Measurements from ENCODE around the gene PCGF3. TPM values are rescaled to one million over a fixed set of nuclear protein-coding genes. Genes with fewer than 3 reads are reported as not detected.

PCGF3 gene
- total RNA-seq, 1 experiment from 2014 or later, result 83.9 TPM

DNA sequence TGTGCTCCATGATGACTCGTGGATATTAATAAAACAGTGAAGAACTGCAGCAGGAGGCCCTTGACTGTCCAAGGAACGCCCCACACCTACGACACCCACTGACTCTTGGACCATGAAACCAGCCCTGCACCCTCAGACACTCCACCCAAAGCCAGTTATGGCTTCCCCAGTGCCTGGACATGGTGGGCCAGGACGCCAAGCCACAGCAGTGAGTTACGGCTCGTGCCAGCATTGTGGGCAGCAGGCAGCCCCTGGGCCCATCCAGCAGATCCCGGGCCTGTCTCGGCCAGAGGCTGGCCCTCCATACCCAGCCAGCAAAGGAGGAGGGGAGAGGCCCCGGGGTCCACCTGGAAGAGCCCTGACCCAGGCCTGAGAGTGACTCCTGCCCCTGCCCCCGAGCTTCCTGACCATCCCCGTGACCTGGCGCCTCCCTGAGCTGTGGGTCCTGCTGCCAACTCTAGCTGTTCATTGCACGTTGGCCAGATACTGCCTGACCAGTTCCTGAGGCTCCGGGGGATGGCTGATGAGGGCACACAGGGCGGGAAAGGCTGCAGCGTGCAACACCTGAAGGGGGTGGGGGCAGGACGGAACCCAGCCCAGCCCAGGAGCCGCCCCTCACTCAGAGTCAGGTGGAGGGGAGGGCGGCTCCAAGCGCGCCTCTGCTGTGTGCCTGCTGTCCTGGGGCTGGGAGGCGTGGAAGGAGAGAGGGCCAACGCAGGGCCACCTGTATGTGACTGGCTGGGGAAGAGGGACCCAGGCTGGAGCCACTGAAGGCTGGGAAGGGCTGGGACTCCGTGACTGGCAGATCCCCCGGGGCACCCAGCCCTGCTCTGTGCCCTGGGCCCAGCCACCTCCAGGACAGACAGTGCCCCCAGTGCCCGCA, 17.4 kb upstream of the PCGF3 start:
- CTCF ChIA-PET, result no interaction called here
- intact Hi-C loops (cut with micrococcal nuclease; ENCODE audit: unreplicated experiment), result no loop called here

DNA sequence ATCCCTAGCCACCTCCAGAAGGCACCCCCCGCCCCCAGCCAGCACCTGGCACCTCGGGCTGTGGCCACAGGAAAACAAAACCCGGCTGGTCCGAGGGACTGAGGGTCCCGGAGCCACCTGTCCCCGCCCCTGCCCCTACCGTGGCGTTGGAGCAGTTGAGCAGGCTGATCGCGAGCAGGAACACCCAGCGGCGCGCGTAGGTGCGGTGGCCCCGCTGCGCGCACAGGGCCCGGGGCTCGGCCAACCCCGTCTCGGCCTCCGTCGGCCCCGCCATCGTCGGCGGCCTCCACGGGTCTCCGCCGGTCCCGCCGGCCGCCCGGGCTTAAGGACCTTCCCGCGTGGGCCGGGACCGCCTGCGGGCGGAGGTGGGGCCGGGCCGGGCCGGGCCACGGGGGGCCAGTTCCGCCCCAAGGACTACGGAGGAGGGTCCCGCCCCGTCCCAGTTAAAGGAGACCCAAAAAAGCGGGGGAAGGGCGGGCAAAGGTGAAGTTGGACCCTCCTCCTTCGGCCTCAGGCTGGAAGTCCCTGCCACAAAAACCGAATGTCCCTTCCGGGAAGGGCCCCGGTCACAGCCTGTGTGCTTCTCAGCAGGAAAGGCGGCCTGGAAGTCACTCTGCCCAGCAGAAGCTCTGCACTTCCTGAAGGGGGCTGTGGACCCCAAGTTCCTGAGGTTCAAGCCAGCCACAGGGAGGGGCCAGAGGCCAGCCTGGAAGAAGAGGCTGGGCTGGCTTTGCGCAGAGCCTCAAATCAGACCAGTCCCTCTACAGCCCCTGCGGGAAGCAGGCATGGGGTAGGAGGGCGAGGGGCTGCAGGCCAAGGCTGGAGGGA, 16.6 kb upstream of the PCGF3 start, which contains the start of gene SLC49A3:
Gene SLC49A3 (minus strand): TSS at position 298 of the 828 bp plus-strand sequence. CDS start 24 bp downstream, at position 274.
- POLR2A ChIA-PET (ENCODE audit: low non-redundant PET), result no interaction called here
- Histone ChIP-seq H3K27me3 (replicated peaks; ENCODE audit: insufficient read depth, low read depth, low read length, poor library complexity) (no peaks in the 10 kb centered on the region), H3K36me3 (ENCODE audit: insufficient read depth, low read length, poor library complexity, severe bottlenecking) (no peaks in the 10 kb centered on the region), H3K9me3 (ENCODE audit: low read depth, low read length, poor library complexity, severe bottlenecking) (no peaks in the 10 kb centered on the region), H3K27ac (ENCODE audit: low read depth, low read length, poor library complexity, severe bottlenecking) (no peak within 1 kb of the TSS), H3K4me3 (ENCODE audit: low read depth, low read length, poor library complexity, severe bottlenecking) (peak within 1 kb of the TSS; percentile 35), H3K4me1 (ENCODE audit: insufficient read depth, low read length, poor library complexity, severe bottlenecking) (peaks cover 2% of the 10 kb centered on the region)
- CTCF ChIA-PET, result no interaction called here
- intact Hi-C loops (cut with micrococcal nuclease; ENCODE audit: unreplicated experiment), result no loop called here
- BruUV-seq (replicated peaks), result no TSS peak
- no peak for TF ChIP-seq EZH2 (IDR thresholded peaks at IDR 0.05; ENCODE audit: borderline replicate concordance, low read depth, low read length, poor library complexity, severe bottlenecking)
- TF ChIP-seq, protein P1, sequence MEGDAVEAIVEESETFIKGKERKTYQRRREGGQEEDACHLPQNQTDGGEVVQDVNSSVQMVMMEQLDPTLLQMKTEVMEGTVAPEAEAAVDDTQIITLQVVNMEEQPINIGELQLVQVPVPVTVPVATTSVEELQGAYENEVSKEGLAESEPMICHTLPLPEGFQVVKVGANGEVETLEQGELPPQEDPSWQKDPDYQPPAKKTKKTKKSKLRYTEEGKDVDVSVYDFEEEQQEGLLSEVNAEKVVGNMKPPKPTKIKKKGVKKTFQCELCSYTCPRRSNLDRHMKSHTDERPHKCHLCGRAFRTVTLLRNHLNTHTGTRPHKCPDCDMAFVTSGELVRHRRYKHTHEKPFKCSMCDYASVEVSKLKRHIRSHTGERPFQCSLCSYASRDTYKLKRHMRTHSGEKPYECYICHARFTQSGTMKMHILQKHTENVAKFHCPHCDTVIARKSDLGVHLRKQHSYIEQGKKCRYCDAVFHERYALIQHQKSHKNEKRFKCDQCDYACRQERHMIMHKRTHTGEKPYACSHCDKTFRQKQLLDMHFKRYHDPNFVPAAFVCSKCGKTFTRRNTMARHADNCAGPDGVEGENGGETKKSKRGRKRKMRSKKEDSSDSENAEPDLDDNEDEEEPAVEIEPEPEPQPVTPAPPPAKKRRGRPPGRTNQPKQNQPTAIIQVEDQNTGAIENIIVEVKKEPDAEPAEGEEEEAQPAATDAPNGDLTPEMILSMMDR (conservative IDR thresholded peaks at IDR 0.05; ENCODE audit: low read depth, low read length), result no peak
- DNase-seq (ENCODE audit: low spot score), result no peak

More for the DNA sequence above, 17.4 kb upstream of the PCGF3 start:
- Histone ChIP-seq H3K36me3 (ENCODE audit: insufficient read depth, low read length, poor library complexity, severe bottlenecking) (no peaks in the 10 kb centered on the region), H3K4me3 (ENCODE audit: low read depth, low read length, poor library complexity, severe bottlenecking) (peak overlapping the region; percentile 35), H3K9me3 (ENCODE audit: low read depth, low read length, poor library complexity, severe bottlenecking) (no peaks in the 10 kb centered on the region), H3K4me1 (ENCODE audit: insufficient read depth, low read length, poor library complexity, severe bottlenecking) (peaks cover 4% of the 10 kb centered on the region), H3K27ac (ENCODE audit: low read depth, low read length, poor library complexity, severe bottlenecking) (no peak overlapping the region), H3K27me3 (replicated peaks; ENCODE audit: insufficient read depth, low read depth, low read length, poor library complexity) (no peaks in the 10 kb centered on the region)
- no TSS peak for BruUV-seq (replicated peaks)
- no peak for DNase-seq (ENCODE audit: low spot score)
- TF ChIP-seq, protein P1 (conservative IDR thresholded peaks at IDR 0.05; ENCODE audit: low read depth, low read length), result no peak
- no peak for TF ChIP-seq EZH2 (IDR thresholded peaks at IDR 0.05; ENCODE audit: borderline replicate concordance, low read depth, low read length, poor library complexity, severe bottlenecking)
- POLR2A ChIA-PET (ENCODE audit: low non-redundant PET), result no interaction called here

DNA sequence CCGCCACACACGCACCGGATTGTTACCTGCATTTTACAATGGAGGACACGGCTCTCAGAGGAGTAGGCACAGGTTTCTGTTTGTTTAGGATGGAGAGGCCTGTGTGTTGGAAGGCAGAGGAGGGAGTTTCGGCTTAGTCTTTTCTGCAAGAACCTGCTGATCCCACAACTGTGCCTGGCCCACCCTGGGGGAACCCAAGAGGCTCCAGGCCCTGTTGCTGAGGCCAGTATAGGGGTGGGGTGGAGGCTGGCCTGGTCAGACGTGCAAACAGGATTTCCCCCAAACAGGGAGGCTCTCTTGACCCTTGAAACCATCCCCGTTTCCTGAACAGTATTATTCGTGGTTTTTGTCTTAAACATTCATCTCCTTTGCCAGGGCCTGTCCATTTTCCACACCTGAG, 15.9 kb upstream of the PCGF3 start:
- BruUV-seq (replicated peaks), result no TSS peak
- TF ChIP-seq EZH2 (IDR thresholded peaks at IDR 0.05; ENCODE audit: borderline replicate concordance, low read depth, low read length, poor library complexity, severe bottlenecking), result no peak
- TF ChIP-seq, protein P1 (conservative IDR thresholded peaks at IDR 0.05; ENCODE audit: low read depth, low read length), result no peak
- H3K27ac ChIP-seq (ENCODE audit: low read depth, low read length, poor library complexity, severe bottlenecking), result no peak overlapping the region
- H3K9me3 ChIP-seq (ENCODE audit: low read depth, low read length, poor library complexity, severe bottlenecking), result no peaks in the 10 kb centered on the region
- H3K36me3 ChIP-seq (ENCODE audit: insufficient read depth, low read length, poor library complexity, severe bottlenecking), result no peaks in the 10 kb centered on the region
- no peak overlapping the region for H3K4me3 ChIP-seq (ENCODE audit: low read depth, low read length, poor library complexity, severe bottlenecking)
- H3K27me3 ChIP-seq (replicated peaks; ENCODE audit: insufficient read depth, low read depth, low read length, poor library complexity), result no peaks in the 10 kb centered on the region
- ChIA-PET CTCF (no interaction called here), POLR2A (ENCODE audit: low non-redundant PET) (interaction anchor here (0.6 kb wide), 1 partner anchor 65 kb away, joined by 4 read pairs; no protein-coding TSS in a partner anchor)
- intact Hi-C loops (cut with micrococcal nuclease; ENCODE audit: unreplicated experiment), result no loop called here
- H3K4me1 ChIP-seq (ENCODE audit: insufficient read depth, low read length, poor library complexity, severe bottlenecking), result no peaks in the 10 kb centered on the region
- DNase-seq (ENCODE audit: low spot score), result no peak

Measured in A673 (cell line).